ENCODE data around the gene KCNJ10. TPM values are rescaled to one million over a fixed set of nuclear protein-coding genes. Genes with fewer than 3 reads are reported as not detected.
A peak's percentile ranks its signal among the peaks of the same experiment; 100 is the strongest.

The KCNJ10 gene
- total and polyA plus RNA-seq, 2 experiments from 2014 or later: not detected

- H3K9me3 ChIP-seq (ENCODE audit: low read depth): no peaks in the 10 kb centered on the region
- H3K4me1 ChIP-seq (ENCODE audit: insufficient read depth): peaks cover 23% of the 10 kb centered on the region
- H3K4me2 ChIP-seq: no peak overlapping the region
- no peaks in the 10 kb centered on the region for H4K20me1 ChIP-seq (ENCODE audit: insufficient read depth, poor library complexity, severe bottlenecking)
- no peaks in the 10 kb centered on the region for H3K79me2 ChIP-seq
- no peaks in the 10 kb centered on the region for H3K36me3 ChIP-seq (replicated peaks; ENCODE audit: insufficient read depth, low read depth)
- H3K4me3 ChIP-seq: no peak overlapping the region
- H2AFZ ChIP-seq: no peak overlapping the region
- H3K9me2 ChIP-seq (replicated peaks; ENCODE audit: insufficient read depth): no peaks in the 10 kb centered on the region
- no peak for DNase-seq (ENCODE audit: low spot score)
- H3K27me3 ChIP-seq: no peaks in the 10 kb centered on the region
- H3K27ac ChIP-seq: peak overlapping the region; percentile 22
- WGBS (ENCODE audit: low lambda C conversion rate, missing lambda C conversion rate): 75% methylated on average over 3 of the region's 3 CpGs
- TF ChIP-seq EZH2phosphoT487 (IDR thresholded peaks at IDR 0.05; ENCODE audit: low read depth, severe bottlenecking, unreplicated experiment): no peak
- TF ChIP-seq EZH2 (IDR thresholded peaks at IDR 0.05; ENCODE audit: borderline replicate concordance): no peak
- no peak for TF ChIP-seq CTCF (IDR thresholded peaks at IDR 0.05; ENCODE audit: poor library complexity)
These were observed 34.5 kb upstream of the KCNJ10 start for GRCh38 chr1:160104486-160104885.

- 54% methylated on average over 6 of the region's 6 CpGs for WGBS (ENCODE audit: low lambda C conversion rate, missing lambda C conversion rate)
- no peaks in the 10 kb centered on the region for H3K9me3 ChIP-seq (ENCODE audit: low read depth)
- H3K27me3 ChIP-seq: no peaks in the 10 kb centered on the region
- H3K79me2 ChIP-seq: no peaks in the 10 kb centered on the region
- no peak for DNase-seq (ENCODE audit: low spot score)
- no peak overlapping the region for H3K4me2 ChIP-seq
- no peak overlapping the region for H3K4me3 ChIP-seq
- peak overlapping the region; percentile 22 for H3K27ac ChIP-seq
- H3K4me1 ChIP-seq (ENCODE audit: insufficient read depth): peaks cover 17% of the 10 kb centered on the region
- H2AFZ ChIP-seq: no peak overlapping the region
- no peaks in the 10 kb centered on the region for H3K36me3 ChIP-seq (replicated peaks; ENCODE audit: insufficient read depth, low read depth)
- no peaks in the 10 kb centered on the region for H3K9me2 ChIP-seq (replicated peaks; ENCODE audit: insufficient read depth)
- H4K20me1 ChIP-seq (ENCODE audit: insufficient read depth, poor library complexity, severe bottlenecking): no peaks in the 10 kb centered on the region
- TF ChIP-seq EZH2 (IDR thresholded peaks at IDR 0.05; ENCODE audit: borderline replicate concordance): no peak
- no peak for TF ChIP-seq CTCF (IDR thresholded peaks at IDR 0.05; ENCODE audit: poor library complexity)
- TF ChIP-seq EZH2phosphoT487 (IDR thresholded peaks at IDR 0.05; ENCODE audit: low read depth, severe bottlenecking, unreplicated experiment): no peak
These were observed 33.9 kb upstream of the KCNJ10 start for GRCh38 chr1:160103658-160104408.

GRCh38 chr1:160101717-160102522 lies 32.0 kb upstream of the KCNJ10 start:
- TF ChIP-seq CTCF (IDR thresholded peaks at IDR 0.05; ENCODE audit: poor library complexity): no peak
- TF ChIP-seq EZH2 (IDR thresholded peaks at IDR 0.05; ENCODE audit: borderline replicate concordance): no peak
- TF ChIP-seq EZH2phosphoT487 (IDR thresholded peaks at IDR 0.05; ENCODE audit: low read depth, severe bottlenecking, unreplicated experiment): no peak
- Histone ChIP-seq H3K4me2 (peak overlapping the region; percentile 59), H3K4me3 (no peak overlapping the region), H4K20me1 (ENCODE audit: insufficient read depth, poor library complexity, severe bottlenecking) (no peaks in the 10 kb centered on the region), H3K36me3 (replicated peaks; ENCODE audit: insufficient read depth, low read depth) (no peaks in the 10 kb centered on the region), H3K79me2 (peaks cover 12% of the 10 kb centered on the region), H2AFZ (no peak overlapping the region), H3K4me1 (ENCODE audit: insufficient read depth) (peaks cover 25% of the 10 kb centered on the region), H3K9me3 (ENCODE audit: low read depth) (no peaks in the 10 kb centered on the region), H3K27ac (peak overlapping the region; percentile 21), H3K9me2 (replicated peaks; ENCODE audit: insufficient read depth) (no peaks in the 10 kb centered on the region), H3K27me3 (no peaks in the 10 kb centered on the region)
- DNase-seq (ENCODE audit: low spot score): no peak
- 76% methylated on average over 9 of the region's 9 CpGs for WGBS (ENCODE audit: low lambda C conversion rate, missing lambda C conversion rate)
